GM18526 (cell line): Measurements from ENCODE around the gene NUP98.

Experiments used
- POLR2A ChIP-seq: IDR thresholded peaks from 3 replicates; pipeline ENCODE4 v1.6.1; 2011; ENCODE audit not compliant: insufficient read length; ENCODE audit errors: extremely low read depth

NUP98 gene

GRCh38 chr11:3797329-3798090 is at the start of gene NUP98:
Gene NUP98 (minus strand): TSS chr11:3797554. CDS start chr11:3782117, 15,437 bp downstream.
- TF ChIP-seq POLR2A = peak; percentile 96

GRCh38 chr11:3845670-3846069 is 48.3 kb upstream of the NUP98 start:
- no peak for TF ChIP-seq POLR2A

GRCh38 chr11:3845246-3845645 is 47.9 kb upstream of the NUP98 start:
- TF ChIP-seq POLR2A = no peak

GRCh38 chr11:3843326-3843725 is 46.0 kb upstream of the NUP98 start:
- no peak for TF ChIP-seq POLR2A

- TF ChIP-seq POLR2A = peak; percentile 46
Measured at GRCh38 chr11:3841426-3842350, 44.3 kb upstream of the NUP98 start.

GRCh38 chr11:3840870-3841425 is 43.6 kb upstream of the NUP98 start, which contains the start of gene RHOG:
Gene RHOG (minus strand): TSS chr11:3840959. CDS start chr11:3828138, 12,821 bp downstream.
- peak; percentile 62 for TF ChIP-seq POLR2A

GRCh38 chr11:3840004-3840869 is 42.9 kb upstream of the NUP98 start:
- no peak for TF ChIP-seq POLR2A

GRCh38 chr11:3838504-3838903 is 41.1 kb upstream of the NUP98 start:
- TF ChIP-seq POLR2A = no peak

GRCh38 chr11:3837793-3838192 is 40.4 kb upstream of the NUP98 start:
- TF ChIP-seq POLR2A = no peak

GRCh38 chr11:3836903-3837302 is 39.5 kb upstream of the NUP98 start:
- TF ChIP-seq POLR2A = no peak

- no peak for TF ChIP-seq POLR2A
Measured at GRCh38 chr11:3835751-3836150, 38.4 kb upstream of the NUP98 start.

GRCh38 chr11:3834664-3835461 is 37.5 kb upstream of the NUP98 start:
- no peak for TF ChIP-seq POLR2A

GRCh38 chr11:3834349-3834663 is 37.0 kb upstream of the NUP98 start:
- no peak for TF ChIP-seq POLR2A

GRCh38 chr11:3833449-3833848 is 36.1 kb upstream of the NUP98 start:
- TF ChIP-seq POLR2A = no peak
